Measurements from ENCODE around the gene DOCK4.
"Not testable (repeated sequence)": the region's sequence is repeated elsewhere in the genome, so short reads cannot be mapped to it uniquely, and the experiment has no call there.

Gene DOCK4

DNA sequence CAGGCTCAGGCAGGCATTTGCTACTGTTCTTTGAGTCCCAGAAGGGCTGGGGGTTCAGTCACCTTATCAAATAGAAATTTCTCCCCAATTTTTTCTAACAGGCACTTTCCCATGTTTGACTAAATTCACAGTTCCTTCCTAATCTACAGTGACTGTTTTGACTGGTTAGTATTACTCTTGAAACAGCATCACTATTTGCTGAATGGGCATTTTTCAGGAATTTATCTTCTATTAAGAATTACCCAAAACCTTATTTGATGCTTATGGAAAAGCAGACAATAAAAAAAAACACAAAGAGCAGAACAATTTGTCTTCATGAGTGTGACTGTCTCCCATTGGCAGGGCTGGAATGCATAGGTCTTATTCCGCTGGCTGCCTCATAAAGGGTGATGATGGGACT lies 269.0 kb downstream of the DOCK4 start:
- DNase-seq = no peak

DNA sequence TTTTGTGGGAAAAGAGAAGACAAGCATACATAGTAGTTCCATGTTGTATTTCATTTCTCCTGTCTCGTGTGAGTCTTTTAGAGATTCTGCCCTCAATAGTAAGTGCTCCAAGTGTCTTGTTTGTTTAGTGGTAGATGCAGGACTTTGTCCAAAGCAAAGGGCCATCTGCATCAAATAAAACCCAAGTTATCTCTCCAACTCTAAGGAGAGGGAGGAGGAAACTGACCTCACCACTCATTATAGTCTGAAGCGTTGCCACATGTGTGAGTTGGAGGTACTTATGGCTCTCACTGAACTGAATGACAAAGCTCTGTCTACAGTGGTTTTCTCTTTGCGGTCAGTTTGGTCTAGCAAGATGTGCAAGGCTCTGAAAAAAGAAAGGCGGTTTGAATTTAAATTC lies 272.6 kb downstream of the DOCK4 start:
- DNase-seq = no peak

DNA sequence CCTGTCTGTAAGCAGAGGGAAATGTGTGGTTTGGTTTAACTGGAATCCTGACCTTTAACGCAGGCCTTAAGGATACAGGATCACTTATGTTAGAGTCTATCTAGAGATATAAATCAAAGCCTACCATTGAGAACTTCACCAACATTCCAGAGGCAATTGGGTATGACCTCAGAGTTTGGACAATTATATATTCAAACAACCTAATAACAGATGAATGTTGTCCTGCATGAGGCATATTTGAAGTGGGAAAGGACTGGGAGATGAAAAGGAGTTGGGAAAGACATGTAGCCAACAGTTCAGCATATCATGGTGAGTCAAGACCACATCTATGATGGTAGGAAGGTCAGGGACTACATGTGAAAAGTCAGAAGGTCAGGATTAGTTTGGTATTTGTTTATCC lies 274.2 kb downstream of the DOCK4 start:
- no peak for DNase-seq

DNA sequence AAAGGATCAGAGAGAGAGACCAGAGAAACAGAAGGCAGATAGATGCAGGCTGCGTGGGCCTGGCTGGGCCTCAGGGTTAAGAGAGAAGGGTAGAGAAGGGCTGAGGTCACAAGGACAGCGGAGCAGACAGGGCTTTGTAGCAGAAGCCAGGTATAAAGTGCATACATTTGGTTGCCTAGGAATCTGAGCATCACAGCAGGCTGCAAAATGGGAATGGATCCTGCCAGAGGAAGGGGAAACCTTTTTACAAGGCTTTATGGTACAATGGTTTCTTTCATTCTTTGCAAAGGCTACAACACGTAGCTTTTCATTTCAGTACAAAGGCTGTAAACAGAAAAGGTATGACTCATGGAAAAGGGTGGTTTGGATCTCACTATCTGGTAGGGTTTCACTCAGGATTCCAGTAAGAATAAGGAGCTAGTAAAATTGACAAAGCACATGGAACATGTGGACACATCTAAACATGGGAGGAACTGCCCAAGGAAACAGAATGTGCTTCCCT lies 275.1 kb downstream of the DOCK4 start:
- DNase-seq = no peak

DNA sequence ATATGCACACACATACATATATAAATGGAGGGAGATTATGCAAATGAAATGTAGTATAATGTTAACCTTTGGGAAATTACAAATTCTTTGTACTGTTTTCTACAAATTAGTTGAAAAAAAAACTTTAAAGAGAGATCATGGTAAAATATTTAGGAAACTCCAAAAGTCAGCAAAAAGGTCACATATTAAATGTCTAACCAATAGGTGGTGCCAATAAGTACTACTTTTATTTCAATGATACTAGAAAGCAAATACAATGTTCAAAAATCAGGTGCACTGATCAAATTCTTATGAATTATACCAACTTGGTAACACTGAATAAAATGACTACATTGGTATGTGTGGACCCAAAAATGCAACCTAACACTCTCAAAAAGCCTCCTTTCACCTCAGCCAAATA lies 276.9 kb downstream of the DOCK4 start:
- DNase-seq = no peak

DNA sequence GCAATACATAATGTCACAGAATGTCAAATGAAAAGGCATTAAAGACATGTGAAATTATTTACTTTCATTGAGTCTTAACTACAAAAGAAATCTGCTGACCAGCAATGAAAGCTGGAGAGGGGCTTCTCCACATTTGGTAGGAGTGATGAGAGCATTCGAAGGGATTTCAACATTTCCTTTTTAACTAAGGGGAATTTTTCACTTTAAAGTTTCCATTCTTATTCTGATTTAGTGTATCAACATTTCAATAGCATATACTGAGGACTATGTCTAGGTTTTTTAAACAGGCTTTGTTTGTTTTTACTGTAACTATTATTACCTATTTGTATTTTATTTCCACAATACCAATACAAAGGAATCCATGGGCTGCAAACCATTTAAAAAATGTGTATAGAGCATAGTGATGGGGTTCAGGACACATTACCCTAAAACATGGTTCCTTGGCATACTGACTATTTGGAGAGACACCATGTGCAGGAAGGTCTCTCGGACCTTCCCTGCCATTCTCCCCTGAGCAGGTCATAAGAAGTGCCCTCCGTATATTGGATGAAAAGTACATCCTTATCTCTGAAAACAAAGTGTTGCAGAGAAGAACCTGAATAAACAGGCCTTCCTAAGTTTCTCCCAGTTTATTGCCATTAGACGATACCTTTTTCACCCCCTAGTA lies 278.7 kb downstream of the DOCK4 start:
- no peak for DNase-seq

DNA sequence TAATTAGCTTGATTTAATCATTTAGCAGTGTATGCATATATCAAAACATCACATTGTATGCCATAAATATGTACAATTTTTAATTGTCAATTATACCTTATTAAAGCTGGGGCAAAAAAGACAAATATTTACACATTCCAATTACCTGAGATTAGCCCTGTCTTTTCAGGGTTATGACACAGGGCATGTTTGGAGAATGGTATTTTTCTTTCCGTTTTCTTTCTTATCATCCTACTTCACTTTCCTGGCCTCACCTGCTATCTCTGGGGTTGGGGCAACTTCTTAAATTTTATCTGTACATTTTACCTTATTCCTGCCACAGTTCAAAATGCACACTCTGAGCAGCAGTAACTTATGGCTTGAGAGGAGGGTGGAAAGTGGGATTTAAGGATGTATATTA lies 285.9 kb downstream of the DOCK4 start:
- no peak for DNase-seq

DNA sequence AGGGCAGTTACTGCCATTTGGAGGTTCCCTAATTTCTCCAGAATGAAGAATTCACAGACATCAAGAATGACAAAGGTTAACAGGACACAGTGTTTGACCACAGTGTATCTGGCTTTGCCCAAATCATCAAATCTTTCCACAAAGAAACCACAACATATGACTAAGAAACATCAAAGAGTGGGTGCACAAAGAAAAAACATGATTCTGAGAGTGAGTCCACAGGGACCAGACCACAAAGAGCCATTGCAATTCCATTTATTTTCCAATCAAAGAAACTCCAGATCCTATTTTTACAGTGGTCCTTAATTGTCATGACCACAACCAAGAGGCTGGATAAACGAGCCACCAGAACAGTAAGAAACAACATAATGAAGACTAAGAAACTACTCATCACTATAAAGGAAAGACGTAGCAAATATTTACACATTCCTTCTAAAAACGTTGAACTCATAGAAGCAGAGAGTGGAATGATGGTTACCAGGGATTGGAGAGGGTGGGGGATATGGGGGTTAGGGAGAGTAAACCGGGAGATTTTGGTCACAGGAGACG lies 286.5 kb downstream of the DOCK4 start:
- DNase-seq = no peak

DNA sequence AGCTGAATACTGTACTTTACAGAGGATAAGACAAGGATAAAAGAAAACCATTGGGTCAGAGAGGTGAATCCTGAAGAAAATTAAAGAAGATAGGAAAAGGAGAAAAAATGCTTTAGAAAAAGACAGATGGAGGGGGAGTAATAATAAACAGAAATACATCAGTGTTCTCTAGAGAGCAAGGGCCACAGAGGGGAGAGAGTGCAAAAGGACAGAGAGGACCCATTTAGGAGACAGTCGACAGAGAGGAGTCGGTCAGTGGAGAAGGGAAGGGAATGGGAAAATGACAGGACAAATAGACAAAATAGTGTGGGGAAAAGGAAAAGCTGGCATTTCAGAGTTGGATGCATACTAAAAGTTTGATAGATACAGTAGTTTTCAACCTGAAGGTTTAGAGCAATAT lies 287.0 kb downstream of the DOCK4 start:
- no peak for DNase-seq

DNA sequence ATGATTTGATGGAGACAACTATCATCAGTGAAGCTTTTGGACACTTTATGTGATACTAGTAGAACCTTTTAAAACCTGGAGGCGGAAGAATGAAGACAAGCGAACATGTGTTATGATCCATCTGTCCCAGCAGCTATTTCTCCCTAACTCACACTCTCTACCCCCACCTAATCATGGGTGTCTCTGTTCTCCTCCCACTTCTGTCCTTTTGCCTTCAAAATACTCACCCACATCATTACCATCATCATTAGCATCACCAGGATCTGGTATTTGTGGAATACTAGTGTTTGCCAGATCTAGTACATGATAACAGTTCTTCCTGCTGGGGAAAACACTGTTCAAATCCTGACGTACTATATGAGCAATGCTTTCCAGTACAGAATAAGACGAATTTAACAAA lies 287.7 kb downstream of the DOCK4 start:
- no peak for DNase-seq

DNA sequence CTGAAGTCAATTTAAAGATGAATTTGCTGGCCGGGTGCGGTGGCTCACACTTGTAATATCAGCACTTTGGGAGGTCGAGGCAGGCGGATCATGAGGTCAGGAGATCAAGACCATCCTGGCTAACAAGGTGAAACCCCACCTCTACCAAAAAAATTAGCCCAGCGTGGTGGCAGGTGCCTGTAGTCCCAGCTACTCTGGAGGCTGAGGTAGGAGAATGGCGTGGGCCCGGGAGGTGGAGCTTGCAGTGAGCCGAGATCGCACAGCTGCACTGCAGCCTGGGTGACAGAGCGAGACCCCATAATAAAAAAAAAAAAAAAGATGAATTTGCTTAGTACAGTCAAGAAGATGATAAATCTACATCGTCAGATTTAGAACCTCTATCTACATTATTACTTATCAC lies 288.8 kb downstream of the DOCK4 start:
- not testable (repeated sequence) for DNase-seq

DNA sequence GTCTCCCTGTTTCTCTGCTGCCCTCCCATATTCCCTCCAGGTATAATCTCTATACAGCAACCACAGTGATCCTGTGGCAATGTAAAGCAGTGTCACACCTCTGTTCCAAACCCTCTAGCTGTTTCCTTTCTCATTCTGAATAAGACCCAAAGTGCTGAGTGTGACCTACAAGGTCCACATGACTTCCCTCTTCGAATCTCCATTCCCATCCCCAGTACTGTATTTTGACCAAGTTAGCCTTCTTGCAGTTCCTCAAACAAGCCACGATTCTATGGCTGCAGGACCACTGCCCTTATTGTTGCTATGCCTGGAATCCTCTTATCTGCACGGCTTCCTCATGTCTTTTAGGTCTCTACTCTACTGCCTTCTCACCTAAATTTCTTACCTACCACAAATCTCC lies 291.9 kb downstream of the DOCK4 start:
- no peak for DNase-seq

DNA sequence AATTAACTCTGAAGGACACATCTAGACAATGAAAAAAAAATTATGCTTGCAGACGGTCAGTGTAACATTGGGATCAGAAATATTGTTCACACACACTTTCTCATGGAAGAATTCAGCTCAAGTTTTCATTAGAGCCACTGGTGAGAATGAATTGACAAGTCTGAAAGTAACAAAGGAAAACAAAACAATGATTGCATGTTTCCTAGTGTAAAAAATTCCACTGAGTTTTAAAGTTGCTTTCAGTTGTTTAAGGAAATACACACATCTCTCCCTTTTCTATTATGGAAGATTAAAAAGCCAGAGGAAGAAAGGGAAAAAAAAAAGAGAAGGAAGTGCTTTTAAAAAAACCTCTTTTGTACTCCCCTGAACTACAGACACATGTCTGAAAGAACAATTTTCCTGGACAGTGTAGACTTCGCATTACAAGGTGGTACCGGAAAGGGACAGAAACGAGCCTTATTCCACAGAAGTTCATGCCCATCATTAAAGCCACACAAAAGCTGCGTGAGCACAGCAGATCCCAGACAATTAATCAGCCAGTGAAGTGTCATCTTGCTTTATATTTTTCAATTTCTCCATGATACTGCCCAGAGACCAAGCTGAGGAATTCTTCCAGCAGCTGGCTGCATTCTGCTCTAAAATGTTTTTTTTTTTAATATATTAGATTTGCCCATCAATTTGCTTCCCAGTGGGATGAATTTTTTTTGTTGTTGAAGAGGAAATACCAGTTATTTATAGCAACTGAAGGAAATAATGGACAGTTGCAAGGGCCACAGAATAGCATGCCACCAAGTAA lies 294.8 kb downstream of the DOCK4 start:
- no peak for DNase-seq

DNA sequence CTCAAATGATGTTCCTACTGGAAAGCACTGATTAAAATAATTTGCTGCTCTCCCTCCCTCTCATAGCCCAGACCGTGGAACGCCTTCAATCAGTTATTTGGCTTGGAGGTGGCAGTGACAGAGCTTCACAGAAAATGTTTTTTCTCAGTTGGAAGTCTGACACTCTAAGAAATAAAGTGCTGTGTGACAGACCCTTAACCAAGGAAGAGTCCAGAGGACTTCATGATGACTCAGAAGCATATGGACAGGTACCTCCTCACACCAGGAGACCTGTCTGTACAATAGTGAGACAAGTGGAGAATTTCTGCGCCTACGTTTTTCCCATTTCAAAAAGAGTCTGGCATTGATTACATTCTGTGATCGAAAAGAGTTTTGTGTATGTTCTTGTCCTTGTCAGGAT lies 295.5 kb downstream of the DOCK4 start:
- DNase-seq = no peak

DNA sequence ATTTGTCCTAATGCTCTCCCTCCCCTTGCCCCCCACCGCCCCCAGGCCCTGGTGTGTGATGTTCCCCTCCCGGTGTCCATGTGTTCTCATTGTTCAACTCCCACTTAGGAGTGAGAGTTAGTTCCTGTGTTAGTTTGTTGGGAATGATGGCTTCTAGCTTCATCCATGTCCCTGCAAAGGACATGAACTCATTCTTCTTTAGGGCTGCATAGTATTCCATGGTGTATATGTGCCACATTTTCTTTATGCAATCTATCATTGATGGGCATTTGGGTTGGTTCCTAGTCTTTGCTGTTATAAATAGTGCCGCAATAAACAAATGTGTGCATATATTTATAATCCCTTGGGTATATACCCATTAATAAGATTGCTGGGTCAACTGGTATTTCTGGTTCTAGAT lies 297.5 kb downstream of the DOCK4 start:
- not testable (repeated sequence) for DNase-seq

DNA sequence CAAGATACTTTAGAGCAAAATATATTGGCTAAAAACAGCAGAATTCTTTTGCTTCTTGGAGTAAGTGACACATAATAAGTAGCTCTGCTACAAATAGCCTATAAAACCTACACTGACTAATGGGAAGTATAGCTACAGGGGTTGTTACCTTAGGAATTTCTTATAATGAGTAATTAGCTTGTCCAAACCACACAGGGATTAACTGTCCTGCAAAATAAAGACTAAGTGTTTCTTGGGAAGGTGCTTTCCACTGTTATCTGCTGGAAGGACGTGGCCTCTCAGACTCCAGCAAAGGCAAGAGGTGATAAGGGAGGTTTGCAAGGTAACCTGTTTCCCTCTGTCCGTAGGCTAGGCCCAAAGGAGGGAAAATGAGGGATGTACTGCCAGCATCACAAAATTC lies 302.4 kb downstream of the DOCK4 start:
- DNase-seq = no peak

DNA sequence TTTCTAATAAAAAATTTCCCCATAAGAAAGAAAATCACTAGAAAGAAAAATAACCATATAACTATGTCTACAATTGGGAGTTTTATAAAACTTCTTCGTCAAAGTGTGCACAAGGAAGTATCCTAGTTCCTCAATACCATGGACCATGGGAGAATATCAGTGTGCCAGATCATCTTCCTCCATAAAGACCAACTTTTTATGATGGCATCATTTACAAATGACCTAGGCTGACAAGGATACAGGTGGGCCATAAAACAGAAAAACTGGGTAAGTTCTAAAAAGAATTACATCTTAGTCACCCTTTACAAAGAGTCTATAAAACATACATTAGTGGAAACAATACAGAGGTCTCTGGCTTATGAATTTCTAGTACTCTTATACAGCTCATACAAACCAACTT lies 303.2 kb downstream of the DOCK4 start:
- no peak for DNase-seq

DNA sequence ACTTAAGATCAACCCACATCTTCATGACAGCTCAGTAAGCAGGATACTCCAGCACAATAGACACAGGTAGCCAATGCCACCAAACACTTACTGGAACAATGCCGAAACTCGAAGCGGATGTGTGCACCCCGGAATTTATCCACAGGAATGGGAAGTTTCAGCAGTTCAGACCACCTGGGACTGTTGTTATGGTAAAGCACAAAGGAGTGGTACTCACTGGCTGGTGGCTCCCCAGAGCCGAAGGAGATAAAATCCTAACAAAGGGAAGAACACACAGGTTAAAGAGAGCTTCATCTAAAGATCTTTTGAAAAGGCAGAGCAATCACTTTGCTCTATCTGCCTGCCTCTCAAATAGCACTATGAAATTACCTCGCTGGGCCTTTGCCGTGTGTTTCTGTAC lies 305.9 kb downstream of the DOCK4 start:
- no peak for DNase-seq

DNA sequence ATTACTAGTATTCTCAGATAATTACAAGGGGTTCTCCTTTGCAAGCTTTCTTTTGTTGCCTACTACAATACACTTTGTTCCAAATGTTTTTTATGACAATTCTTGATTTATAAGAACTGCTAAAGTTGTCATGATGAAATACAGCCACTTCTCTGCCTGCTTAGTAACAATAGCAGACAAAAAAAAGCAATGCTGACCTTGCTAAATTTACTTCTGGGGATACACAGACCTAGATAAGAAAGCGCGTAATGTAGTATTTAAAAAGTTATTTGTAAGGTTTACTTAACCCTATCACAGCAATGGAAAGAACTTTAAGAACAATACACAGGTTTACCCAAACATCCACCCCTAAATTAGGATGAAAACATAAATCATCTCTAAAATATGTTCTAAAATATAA lies 311.1 kb downstream of the DOCK4 start:
- no peak for DNase-seq

DNA sequence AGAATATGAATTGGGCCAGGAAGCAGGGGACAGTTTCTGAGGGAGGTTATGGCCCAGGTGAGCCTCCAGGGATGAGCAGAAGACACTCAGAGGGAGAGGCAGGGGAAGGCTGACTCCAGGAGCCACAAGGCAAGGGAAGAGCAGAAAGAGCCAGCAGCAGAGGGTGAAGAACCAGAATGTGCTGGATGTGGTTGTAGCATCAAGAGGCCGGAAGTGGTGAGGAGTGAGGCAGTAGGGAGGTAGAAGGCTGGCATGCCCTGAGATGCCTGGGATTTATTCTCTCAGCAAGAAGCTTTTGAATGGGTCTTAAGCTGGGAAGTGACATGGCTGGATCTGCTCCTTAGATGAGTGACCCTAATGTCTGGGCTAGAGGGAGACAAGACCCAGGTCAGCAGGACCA lies 311.7 kb downstream of the DOCK4 start:
- no peak for DNase-seq

DNA sequence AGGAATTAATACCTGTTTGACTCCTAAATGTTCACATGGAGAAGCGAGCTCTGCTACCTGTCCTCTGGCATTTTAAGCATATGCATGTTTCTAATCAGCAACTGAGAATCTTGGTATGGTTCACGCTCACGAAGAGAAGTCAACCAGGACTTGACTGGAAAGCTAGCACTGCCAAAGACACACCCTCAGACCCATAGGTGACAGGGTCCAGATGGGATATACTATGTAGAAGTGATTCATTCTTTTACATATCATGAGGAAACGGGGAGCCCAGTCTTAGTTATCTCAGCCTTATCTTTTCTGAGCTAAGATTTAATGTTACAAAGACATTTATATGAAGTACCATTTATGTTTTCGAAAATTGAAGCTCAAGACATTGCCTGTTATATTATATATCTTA lies 313.0 kb downstream of the DOCK4 start:
- DNase-seq = no peak

DNA sequence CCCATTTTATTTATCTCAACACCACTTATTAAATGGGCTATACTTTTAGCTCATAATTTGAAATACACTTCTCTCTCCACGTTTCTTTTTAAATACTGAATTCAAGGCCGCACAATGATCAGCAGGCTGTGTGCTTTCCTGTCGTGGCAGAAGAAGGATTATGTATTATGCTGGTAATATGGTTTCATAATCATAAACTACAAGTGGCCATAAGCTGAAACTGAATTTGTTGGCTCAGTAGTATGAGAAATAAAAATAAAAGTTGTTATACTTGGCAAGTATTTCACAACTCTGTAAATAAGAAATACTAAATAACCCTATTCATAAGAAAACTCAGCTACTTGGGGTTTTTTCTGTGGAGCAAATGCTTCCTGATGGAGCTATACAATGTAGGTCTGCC lies 313.6 kb downstream of the DOCK4 start:
- no peak for DNase-seq

DNA sequence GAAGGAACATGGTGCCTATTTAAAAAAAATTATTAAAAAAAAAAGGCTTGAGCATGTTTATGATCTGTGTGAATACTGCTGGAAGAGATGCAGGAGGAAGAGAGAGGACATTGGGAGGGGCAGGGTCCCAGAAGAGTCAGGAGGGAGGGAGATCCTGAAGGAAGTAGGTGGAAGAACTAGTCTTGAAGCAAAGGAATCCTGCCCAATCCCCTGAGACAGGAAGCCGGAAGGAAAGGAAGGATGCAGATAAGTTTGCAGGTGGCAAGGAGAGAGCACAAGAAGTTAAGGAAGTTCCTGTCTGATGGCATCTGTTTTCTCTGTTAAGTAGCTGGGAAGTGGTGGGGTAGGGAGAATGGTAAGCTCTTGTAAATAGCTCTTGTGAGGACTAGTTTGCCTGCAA lies 318.5 kb downstream of the DOCK4 start:
- no peak for DNase-seq

DNA sequence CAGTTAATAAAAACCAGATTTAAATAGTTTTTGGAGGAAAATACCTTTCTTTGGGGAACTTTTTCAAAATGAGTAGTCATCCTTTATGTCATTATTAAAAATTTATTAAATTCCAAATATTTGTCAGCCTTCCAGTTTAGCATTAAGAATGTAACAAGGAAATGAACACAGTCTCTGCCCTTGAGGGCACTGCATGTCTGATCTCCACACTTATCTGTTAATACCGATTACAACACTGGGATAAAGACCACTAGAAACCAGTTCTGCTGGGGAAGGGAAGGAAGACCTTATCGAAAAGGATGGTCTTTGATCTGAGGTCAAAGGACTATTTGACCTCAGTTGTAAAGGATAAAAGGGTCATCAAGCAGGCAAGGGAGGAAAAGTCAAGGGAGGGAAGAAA lies 320.0 kb downstream of the DOCK4 start:
- no peak for DNase-seq
